BJ (cell line): ENCODE measurements around the gene MAPKAPK3. TPM values are rescaled to one million over a fixed set of nuclear protein-coding genes. Genes with fewer than 3 reads are reported as not detected.

Experiments
- CTCF ChIA-PET: fragments of 350-600 bp; formaldehyde crosslinking; extraction: SDS; loops from one replicate; lab custom pipeline; 2021; ENCODE audit warnings: antibody characterized with exemption, inconsistent platforms; lab: Yijun Ruan, JAX
- POLR2A ChIA-PET: fragments of 300-600 bp; sonication (Branson Sonifier 250); formaldehyde crosslinking; extraction: SDS; loops from one replicate; lab custom pipeline; 2021; ENCODE audit warnings: antibody characterized with exemption; lab: Charles Lee
- DNase-seq: peaks from one replicate; pipeline ENCODE4 v3.0.0-alpha.2; 2011; ENCODE audit warnings: low read depth
- H3K27me3 ChIP-seq: 2 replicates; pipeline ENCODE4 v1.6.0; 2011; ENCODE audit warnings: low read length; ENCODE audit not compliant: control insufficient read depth, insufficient read depth
- H3K36me3 ChIP-seq: 2 replicates; pipeline ENCODE4 v1.5.1; 2011; ENCODE audit warnings: low read length; ENCODE audit not compliant: control insufficient read depth, insufficient read depth
- H3K4me3 ChIP-seq: 2 replicates; pipeline ENCODE4 v1.5.1; 2011; ENCODE audit warnings: low read depth, mild to moderate bottlenecking, control low read depth, low read length
- CTCF ChIP-seq: IDR thresholded peaks from 2 replicates; pipeline ENCODE4 v1.5.1; 2011; ENCODE audit warnings: low read depth, mild to moderate bottlenecking, control low read depth, inconsistent platforms, low read length, moderate library complexity; ENCODE audit not compliant: insufficient read depth
- polyA plus RNA-seq: library from polyadenylated mRNA; depleted of rRNA; stranded (reverse); fragments of >200 nt; gene quantifications from 2 replicates; pipeline ENCODE4 v1.2.3, GENCODE V29; 2011

The MAPKAPK3 gene
- polyA plus RNA-seq, 1 experiment: 53.5 TPM

GRCh38 chr3:50583897-50584296, 33.1 kb upstream of the MAPKAPK3 start:
- DNase-seq: no peak
- POLR2A ChIA-PET: no interaction called here

GRCh38 chr3:50584391-50584790, 32.6 kb upstream of the MAPKAPK3 start:
- ChIA-PET POLR2A (no interaction called here), CTCF (interaction anchor here (1.5 to 1.9 kb wide), 2 partner anchors 12 to 16 kb away, joined by 5 to 9 read pairs; no protein-coding TSS in a partner anchor)
- Histone ChIP-seq H3K36me3 (peaks cover 6% of the 10 kb centered on the region), H3K4me3 (no peak overlapping the region), H3K27me3 (no peaks in the 10 kb centered on the region)
- no peak for DNase-seq
- no peak for TF ChIP-seq CTCF

More at GRCh38 chr3:50583897-50584296, 33.1 kb upstream of the MAPKAPK3 start:
- Histone ChIP-seq H3K4me3 (no peak overlapping the region), H3K36me3 (peaks cover 6% of the 10 kb centered on the region), H3K27me3 (no peaks in the 10 kb centered on the region)
- TF ChIP-seq CTCF: no peak
- CTCF ChIA-PET: interaction anchor here (1.5 to 1.9 kb wide), 2 partner anchors 12 to 17 kb away, joined by 5 to 9 read pairs; no protein-coding TSS in a partner anchor

GRCh38 chr3:50585919-50586762, 30.8 kb upstream of the MAPKAPK3 start:
- TF ChIP-seq CTCF: no peak
- H3K4me3 ChIP-seq: no peak overlapping the region
- H3K36me3 ChIP-seq: peaks cover 4% of the 10 kb centered on the region
- no peak for DNase-seq
- ChIA-PET POLR2A (interaction anchor here (0.5 kb wide), 2 partner anchors 68 to 321 kb away, joined by 4 to 11 read pairs; no protein-coding TSS in a partner anchor), CTCF (interaction anchor here (0.6 to 10.7 kb wide), 7 partner anchors 8 to 253 kb away, joined by 3 to 106 read pairs (median 4); partner anchors contain the start of genes CISH and MAPKAPK3)
- H3K27me3 ChIP-seq: no peaks in the 10 kb centered on the region

- no peak overlapping the region for H3K4me3 ChIP-seq
- CTCF ChIA-PET: interaction anchor here (1.1 to 10.7 kb wide), 5 partner anchors 10 to 26 kb away, joined by 3 to 106 read pairs (median 3); partner anchors contain the start of genes CISH and MAPKAPK3
- no peak for DNase-seq
- peaks cover 2% of the 10 kb centered on the region; the same call in 1 of the 2 replicates for H3K36me3 ChIP-seq
- no peak for TF ChIP-seq CTCF
- no peaks in the 10 kb centered on the region for H3K27me3 ChIP-seq
- POLR2A ChIA-PET: interaction anchor here (0.5 kb wide), 1 partner anchor 322 kb away, joined by 4 read pairs; no protein-coding TSS in a partner anchor
Measured at GRCh38 chr3:50586763-50587070, 30.2 kb upstream of the MAPKAPK3 start.

- Histone ChIP-seq H3K27me3 (no peaks in the 10 kb centered on the region), H3K4me3 (no peak overlapping the region), H3K36me3 (peaks cover 2% of the 10 kb centered on the region; the same call in 1 of the 2 replicates)
- CTCF ChIA-PET: interaction anchor here (0.7 to 10.7 kb wide), 6 partner anchors 9 to 792 kb away, joined by 3 to 106 read pairs (median 4); partner anchors contain the start of genes CISH and MAPKAPK3
- DNase-seq: no peak
- TF ChIP-seq CTCF: no peak
- POLR2A ChIA-PET: no interaction called here
Measured at GRCh38 chr3:50587373-50587772, 29.6 kb upstream of the MAPKAPK3 start.
